GM12878 (cell line): ENCODE data around the gene RPRD1B. TPM values are rescaled to one million over a fixed set of nuclear protein-coding genes. Genes with fewer than 3 reads are reported as not detected.

Source experiments
- ATAC-seq: fragments of 200-7000 bp; cut with Tn5 transposase; 3 replicates; pipeline ENCODE4 v1.9.1; 2020; ENCODE audit warnings: mild to moderate bottlenecking, moderate library complexity
- BruUV-seq: library from RNA; stranded (reverse); fragments of 400-500 nt; replicated peaks from 2 replicates; lab custom pipeline; 2021; lab: Mats Ljungman, UMichigan
- CTCF ChIA-PET: fragments of 300-600 bp; sonication (Branson Sonifier 250); formaldehyde crosslinking; extraction: SDS; loops from one replicate; lab custom pipeline; 2021; ENCODE audit warnings: inconsistent platforms; lab: Yijun Ruan, JAX
- POLR2A ChIA-PET: fragments of 350-600 bp; formaldehyde crosslinking; extraction: SDS; loops from one replicate; lab custom pipeline; 2021; ENCODE audit warnings: inconsistent platforms; lab: Charles Lee
- RAD21 ChIA-PET: fragments of 300-600 bp; sonication (Branson Sonifier 250); formaldehyde crosslinking; loops from one replicate; lab custom pipeline; 2023; ENCODE audit warnings: antibody characterized with exemption; ENCODE audit not compliant: unreplicated experiment; lab: Charles Lee
- SMC1A ChIA-PET: fragments of 300-600 bp; sonication (Branson Sonifier 250); formaldehyde crosslinking; loops from one replicate; lab custom pipeline; 2023; ENCODE audit not compliant: unreplicated experiment, uncharacterized antibody; lab: Charles Lee
- DNase-seq: peaks from one replicate; pipeline ENCODE4 v3.0.0-alpha.2; 2011; ENCODE audit warnings: low read depth, low spot score
- FAIRE-seq: peaks from 3 replicates; lab custom pipeline; 2011; peaks lifted over from hg19 to GRCh38; lab: Jason Lieb, UNC
- H2AFZ ChIP-seq: 2 replicates; pipeline ENCODE4 v1.6.0; 2011; ENCODE audit warnings: low read depth, low read length, control low read depth; ENCODE audit not compliant: control insufficient read depth
- H3K27ac ChIP-seq: 2 replicates; pipeline ENCODE4 v1.5.1; 2011; ENCODE audit warnings: control low read depth; ENCODE audit not compliant: control insufficient read depth, insufficient read depth
- H3K27me3 ChIP-seq, 2 experiments: replicated peaks in 1 of 2; 2 replicates each; pipeline versions ENCODE4 v1.6.0 to v1.6.1; 2011; ENCODE audit warnings: low read length in 1 of 2; ENCODE audit not compliant: control insufficient read depth in 2 of 2, insufficient read depth in 2 of 2
- H3K36me3 ChIP-seq, 2 experiments: 2 replicates each; pipeline ENCODE4 v1.5.1; 2011; ENCODE audit warnings: low read length in 1 of 2; ENCODE audit not compliant: control insufficient read depth in 2 of 2, insufficient read depth in 2 of 2
- H3K4me1 ChIP-seq: 2 replicates; pipeline ENCODE4 v1.6.1; 2011; ENCODE audit warnings: mild to moderate bottlenecking, low read length, moderate library complexity, mixed read lengths; ENCODE audit not compliant: control insufficient read depth, insufficient read depth
- H3K4me2 ChIP-seq: 2 replicates; pipeline ENCODE4 v1.6.0; 2011; ENCODE audit warnings: control low read depth; ENCODE audit not compliant: control insufficient read depth, insufficient read depth
- H3K4me3 ChIP-seq: fragments of 200-600 bp; sonication (generic); 2 replicates; pipeline ENCODE4 v1.5.1; 2016
- H3K79me2 ChIP-seq: 2 replicates; pipeline ENCODE4 v1.6.0; 2011; ENCODE audit warnings: low read length; ENCODE audit not compliant: control insufficient read depth, insufficient read depth
- H3K9ac ChIP-seq: 2 replicates; pipeline ENCODE4 v1.8.0; 2011; ENCODE audit warnings: low read length, control low read depth, mixed read lengths; ENCODE audit not compliant: control insufficient read depth, insufficient read depth
- H3K9me3 ChIP-seq: replicated peaks from 3 replicates; pipeline ENCODE4 v1.5.1; 2011; ENCODE audit warnings: mild to moderate bottlenecking, low read length; ENCODE audit not compliant: control insufficient read depth, insufficient read depth
- H4K20me1 ChIP-seq: 2 replicates; pipeline ENCODE4 v1.6.0; 2011; ENCODE audit not compliant: control insufficient read depth, insufficient read depth
- CBFB ChIP-seq: IDR thresholded peaks from 2 replicates; pipeline ENCODE4 v1.6.1; 2016; ENCODE audit warnings: antibody characterized with exemption, low read depth
- CEBPB ChIP-seq, 2 experiments: fragments of 150-350 bp in 1 of 2; IDR thresholded peaks; 2 replicates each; pipeline ENCODE4 v1.6.1; 2012 to 2014; ENCODE audit warnings: low read depth in 2 of 2, low read length in 2 of 2, borderline replicate concordance in 1 of 2, inconsistent platforms in 1 of 2
- HCFC1 ChIP-seq: fragments of 150-350 bp; IDR thresholded peaks from 2 replicates; pipeline ENCODE4 v1.6.1; 2014; ENCODE audit warnings: low read length
- MTA2 ChIP-seq: fragments of 450-650 bp; IDR thresholded peaks from 2 replicates; pipeline ENCODE4 v1.6.1; 2016; ENCODE audit warnings: low read depth, mild to moderate bottlenecking, moderate library complexity
- NR2C2 ChIP-seq: IDR thresholded peaks from 2 replicates; pipeline ENCODE4 v1.6.1; 2011; ENCODE audit warnings: borderline replicate concordance, low read depth; ENCODE audit not compliant: control insufficient read depth, insufficient read length
- PAX8 ChIP-seq: fragments of 450-650 bp; IDR thresholded peaks from 2 replicates; pipeline ENCODE4 v1.6.1; 2017; ENCODE audit warnings: mild to moderate bottlenecking, moderate library complexity
- RBBP5 ChIP-seq: fragments of 200-600 bp; sonication (generic); conservative IDR thresholded peaks from 2 replicates; pipeline ENCODE4 v1.6.1; 2016
- RCOR1 ChIP-seq: conservative IDR thresholded peaks from 2 replicates; pipeline ENCODE4 v1.6.1; 2012; ENCODE audit warnings: low read depth, low read length, improper control_type of control experiment
- SREBF1 ChIP-seq: IDR thresholded peaks from 2 replicates; pipeline ENCODE4 v1.6.1; 2012; ENCODE audit warnings: mild to moderate bottlenecking, low read length
- TAF1 ChIP-seq: IDR thresholded peaks from 2 replicates; pipeline ENCODE4 v1.6.1; 2011; ENCODE audit warnings: mild to moderate bottlenecking, low read depth, low read length, borderline replicate concordance
- TCF12 ChIP-seq: IDR thresholded peaks from 2 replicates; pipeline ENCODE4 v1.6.1; 2011; ENCODE audit warnings: low read depth, mild to moderate bottlenecking, low read length
- WRNIP1 ChIP-seq: IDR thresholded peaks from 2 replicates; pipeline ENCODE4 v1.6.1; 2011; ENCODE audit warnings: low read depth, low read length, improper control_type of control experiment, borderline replicate concordance
- WGBS: methylation state at CpG from one replicate; pipeline ENCODE4 v1.1.6; 2016; ENCODE audit warnings: low lambda C conversion rate; ENCODE audit not compliant: insufficient replicate concordance, insufficient coverage; ENCODE audit errors: missing lambda C conversion rate; 5-methylcytosine and 5-hydroxymethylcytosine counted together
- in situ Hi-C: fragments of 300-500 bp; cut with MboI; formaldehyde crosslinking; loops from 9 replicates; pipeline ENCODE4 v1.14.3; 2018; ENCODE audit warnings: mixed read lengths
- intact Hi-C: fragments of 100-400 bp; cut with micrococcal nuclease; formaldehyde crosslinking; loops from one replicate; pipeline ENCODE4 v1.14.2; 2022; ENCODE audit not compliant: unreplicated experiment
- polyA plus RNA-seq, 11 experiments: library from polyadenylated mRNA; depleted of rRNA in 4 of 11; unstranded in 6 of 11; stranded (reverse) in 5 of 11; fragments of >200 nt; fragmentation: Nextera tagmentation in 4 of 11; fragmentation: Illumina TruSeq in 1 of 11; extraction: Ambion mirVana in 4 of 11; extraction: Trizol in 1 of 11; gene quantifications; 1 replicate in 1 of 11; 2 replicates in 10 of 11; pipeline versions ENCODE4 v1.2.1 to v1.2.3, GENCODE V29; 2011 to 2016; ENCODE audit warnings: inconsistent platforms in 2 of 11, missing spikeins in 2 of 11, low read depth in 1 of 11
- total RNA-seq, 4 experiments: library from RNA; depleted of rRNA in 3 of 4; stranded (reverse); fragments of >200 nt in 3 of 4; fragmentation: Illumina TruSeq in 1 of 4; extraction: Trizol in 1 of 4; gene quantifications; 2 replicates each; pipeline versions ENCODE4 v1.2.1 to v1.2.3, GENCODE V29; 2013 to 2021
- TF ChIP-seq, protein P1 (sequence below): IDR thresholded peaks from 2 replicates; pipeline ENCODE4 v1.6.1; 2012; ENCODE audit warnings: low read depth, low read length, improper control_type of control experiment
- TF ChIP-seq, protein P2 (sequence below): fragments of 450-650 bp; IDR thresholded peaks from 2 replicates; pipeline ENCODE4 v1.6.1; 2018; ENCODE audit warnings: mild to moderate bottlenecking, low read depth, moderate library complexity; ENCODE audit not compliant: partially characterized antibody

Gene RPRD1B
- total and polyA plus RNA-seq, 10 of the 15 experiments (the other 5 are each of a cell fraction or from before 2014, with no cell fraction given) = 5.2 to 40.2 (median 30.0) TPM

DNA sequence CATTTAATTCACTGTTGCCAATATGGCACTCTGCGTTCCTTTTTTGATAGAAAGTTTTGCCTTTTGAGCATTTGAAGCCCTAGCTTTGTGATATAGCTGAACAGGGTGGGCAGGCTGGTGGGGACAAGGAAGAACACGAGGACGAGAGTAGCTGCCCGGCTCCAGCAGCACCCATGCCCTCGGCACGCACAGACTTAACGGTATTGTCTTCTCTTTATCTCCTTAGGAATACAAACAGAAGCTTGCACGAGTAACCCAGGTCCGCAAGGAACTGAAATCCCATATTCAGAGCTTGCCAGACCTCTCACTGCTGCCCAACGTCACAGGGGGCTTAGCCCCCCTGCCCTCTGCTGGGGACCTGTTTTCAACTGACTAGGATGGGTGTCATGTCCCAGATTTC is 56.0 kb downstream of the RPRD1B start:
- Histone ChIP-seq H3K4me3 (no peak overlapping the region), H4K20me1 (no peaks in the 10 kb centered on the region), H3K4me2 (no peak overlapping the region), H3K9ac (no peak overlapping the region), H3K36me3 (peaks cover 0 to 15% of the 10 kb centered on the region in 2 experiments; a peak in 3 of 4 replicates), H3K79me2 (0 out of 2 replicates have a peak, but pooled peaks cover 2% of the 10 kb centered on the region), H3K4me1 (peaks cover 29% of the 10 kb centered on the region), H2AFZ (no peak overlapping the region), H3K9me3 (no peaks in the 10 kb centered on the region), H3K27me3 (no peaks in the 10 kb centered on the region), H3K27ac (no peak overlapping the region)
- in situ Hi-C loops = no loop called here
- CTCF ChIA-PET = interaction anchor here (1.2 to 15.1 kb wide), 4 partner anchors 12 to 132 kb away, joined by 3 to 189 read pairs (median 8); no protein-coding TSS in a partner anchor
- intact Hi-C loops = no loop called here
- 92% methylated on average over 10 of the region's 10 CpGs for WGBS
- POLR2A ChIA-PET = interaction anchor here (0.8 to 1.4 kb wide), 2 partner anchors 14 to 22 kb away, joined by 3 read pairs; no protein-coding TSS in a partner anchor
- no TSS peak for BruUV-seq
- no peak for FAIRE-seq
- no peak for TF ChIP-seq HCFC1
- TF ChIP-seq PAX8 = no peak
- SMC1A ChIA-PET = interaction anchor here (0.7 to 8.6 kb wide), 6 partner anchors 8 to 85 kb away, joined by 3 to 166 read pairs (median 4); no protein-coding TSS in a partner anchor
- ATAC-seq = no peak
- no peak for DNase-seq
- RAD21 ChIA-PET = interaction anchor here (1.0 to 7.8 kb wide), 3 partner anchors 14 to 63 kb away, joined by 3 to 79 read pairs (median 5); no protein-coding TSS in a partner anchor

GRCh38 chr20:38090061-38090460 is 56.5 kb downstream of the RPRD1B start:
- CTCF ChIA-PET = interaction anchor here (0.7 to 15.1 kb wide), 6 partner anchors 13 to 132 kb away, joined by 3 to 189 read pairs (median 10); no protein-coding TSS in a partner anchor
- 71% methylated on average over 7 of the region's 7 CpGs for WGBS
- no peak overlapping the region for H3K27ac ChIP-seq
- RAD21 ChIA-PET = interaction anchor here (1.2 to 7.8 kb wide), 2 partner anchors 15 to 74 kb away, joined by 4 to 79 read pairs; no protein-coding TSS in a partner anchor
- no peak for DNase-seq
- H3K9me3 ChIP-seq = no peaks in the 10 kb centered on the region
- POLR2A ChIA-PET = interaction anchor here (0.5 kb wide), 1 partner anchor 90 kb away, joined by 7 read pairs; no protein-coding TSS in a partner anchor
- H3K79me2 ChIP-seq = 0 out of 2 replicates have a peak, but pooled peaks cover 2% of the 10 kb centered on the region
- H3K9ac ChIP-seq = no peak overlapping the region
- no TSS peak for BruUV-seq
- no peak overlapping the region for H2AFZ ChIP-seq
- no peak for ATAC-seq
- peaks cover 0 to 10% of the 10 kb centered on the region in 2 experiments; a peak in 2 of 4 replicates for H3K36me3 ChIP-seq
- in situ Hi-C loops (no loop called here), intact Hi-C loops (no loop called here)
- no peaks in the 10 kb centered on the region for H4K20me1 ChIP-seq
- FAIRE-seq = no peak
- no peak overlapping the region for H3K4me3 ChIP-seq
- peaks cover 35% of the 10 kb centered on the region for H3K4me1 ChIP-seq
- H3K4me2 ChIP-seq = no peak overlapping the region
- no peaks in the 10 kb centered on the region for H3K27me3 ChIP-seq
- SMC1A ChIA-PET = interaction anchor here (0.7 to 8.6 kb wide), 7 partner anchors 8 to 84 kb away, joined by 3 to 166 read pairs (median 5); no protein-coding TSS in a partner anchor
- TF ChIP-seq TCF12 (no peak), CEBPB (IDR thresholded peaks at IDR 0.05; ENCODE audit: borderline replicate concordance in 1 of 2, low read depth in 2 of 2, low read length in 2 of 2) (no peak), NR2C2 (no peak), RCOR1 (no peak), RBBP5 (no peak), PAX8 (no peak), MTA2 (no peak), CBFB (no peak), WRNIP1 (no peak), TAF1 (no peak), SREBF1 (no peak)
- TF ChIP-seq, protein P1, sequence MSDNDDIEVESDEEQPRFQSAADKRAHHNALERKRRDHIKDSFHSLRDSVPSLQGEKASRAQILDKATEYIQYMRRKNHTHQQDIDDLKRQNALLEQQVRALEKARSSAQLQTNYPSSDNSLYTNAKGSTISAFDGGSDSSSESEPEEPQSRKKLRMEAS = no peak
- TF ChIP-seq, protein P2, sequence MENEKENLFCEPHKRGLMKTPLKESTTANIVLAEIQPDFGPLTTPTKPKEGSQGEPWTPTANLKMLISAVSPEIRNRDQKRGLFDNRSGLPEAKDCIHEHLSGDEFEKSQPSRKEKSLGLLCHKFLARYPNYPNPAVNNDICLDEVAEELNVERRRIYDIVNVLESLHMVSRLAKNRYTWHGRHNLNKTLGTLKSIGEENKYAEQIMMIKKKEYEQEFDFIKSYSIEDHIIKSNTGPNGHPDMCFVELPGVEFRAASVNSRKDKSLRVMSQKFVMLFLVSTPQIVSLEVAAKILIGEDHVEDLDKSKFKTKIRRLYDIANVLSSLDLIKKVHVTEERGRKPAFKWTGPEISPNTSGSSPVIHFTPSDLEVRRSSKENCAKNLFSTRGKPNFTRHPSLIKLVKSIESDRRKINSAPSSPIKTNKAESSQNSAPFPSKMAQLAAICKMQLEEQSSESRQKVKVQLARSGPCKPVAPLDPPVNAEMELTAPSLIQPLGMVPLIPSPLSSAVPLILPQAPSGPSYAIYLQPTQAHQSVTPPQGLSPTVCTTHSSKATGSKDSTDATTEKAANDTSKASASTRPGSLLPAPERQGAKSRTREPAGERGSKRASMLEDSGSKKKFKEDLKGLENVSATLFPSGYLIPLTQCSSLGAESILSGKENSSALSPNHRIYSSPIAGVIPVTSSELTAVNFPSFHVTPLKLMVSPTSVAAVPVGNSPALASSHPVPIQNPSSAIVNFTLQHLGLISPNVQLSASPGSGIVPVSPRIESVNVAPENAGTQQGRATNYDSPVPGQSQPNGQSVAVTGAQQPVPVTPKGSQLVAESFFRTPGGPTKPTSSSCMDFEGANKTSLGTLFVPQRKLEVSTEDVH = no peak
